Suprapubic skin (tissue), 4 donors: Measurements from ENCODE around the gene MYO18B. TPM values are rescaled to one million over a fixed set of nuclear protein-coding genes. Genes with fewer than 3 reads are reported as not detected.
A peak's percentile ranks its signal among the peaks of the same experiment; 100 is the strongest.

Source experiments
- DNase-seq, 2 donors: peaks; one replicate each; pipeline ENCODE4 v3.0.0-alpha.2; 2019; ENCODE audit warnings: low spot score in 2 of 2
- H3K27ac ChIP-seq: fragments of 200-600 bp; sonication (generic); one replicate; pipeline ENCODE4 v1.5.1; 2019
- H3K27me3 ChIP-seq: fragments of 200-600 bp; sonication (generic); one replicate; pipeline ENCODE4 v1.5.1; 2019
- H3K36me3 ChIP-seq: fragments of 200-600 bp; sonication (generic); one replicate; pipeline ENCODE4 v1.5.1; 2019
- H3K4me1 ChIP-seq: fragments of 200-600 bp; sonication (generic); one replicate; pipeline ENCODE4 v1.5.1; 2019
- H3K4me3 ChIP-seq: fragments of 200-600 bp; sonication (generic); one replicate; pipeline ENCODE4 v1.5.1; 2019; ENCODE audit warnings: mild to moderate bottlenecking
- H3K9me3 ChIP-seq: fragments of 200-600 bp; sonication (generic); one replicate; pipeline ENCODE4 v1.5.1; 2019
- EP300 ChIP-seq: sonication (generic); formaldehyde crosslinking; IDR thresholded peaks from one replicate; pipeline ENCODE4 v1.6.1; 2017; ENCODE audit warnings: antibody characterized with exemption
- POLR2A ChIP-seq, 2 donors: fragments of 450-650 bp; IDR thresholded peaks; one replicate each; pipeline ENCODE4 v1.6.1; 2017; ENCODE audit warnings: antibody characterized with exemption in 2 of 2, mild to moderate bottlenecking in 2 of 2, moderate library complexity in 2 of 2
- POLR2AphosphoS5 ChIP-seq, 3 donors: sonication (generic); formaldehyde crosslinking; IDR thresholded peaks; one replicate each; pipeline ENCODE4 v1.6.1; 2017; ENCODE audit warnings: antibody characterized with exemption in 3 of 3
- WGBS: methylation state at CpG from one replicate; pipeline ENCODE4 v1.1.5; 2018; 5-methylcytosine and 5-hydroxymethylcytosine counted together
- total RNA-seq, 4 donors: library from RNA; depleted of rRNA; stranded (reverse); fragments of >200 nt; gene quantifications; one replicate each; pipeline ENCODE4 v1.1.0, GENCODE V29; 2016
- TF ChIP-seq, protein P1 (sequence below), 2 donors: fragments of 200-600 bp in 1 of 2; fragments of 450-650 bp in 1 of 2; sonication (generic) in 1 of 2; IDR thresholded peaks; one replicate each; pipeline ENCODE4 v1.5.1; 2016 to 2019; ENCODE audit warnings: antibody characterized with exemption in 2 of 2, mild to moderate bottlenecking in 1 of 2, moderate library complexity in 1 of 2

MYO18B gene
- total RNA-seq, 4 donors from 2014 or later = 1.2 to 3.2 (median 1.7) TPM

DNA sequence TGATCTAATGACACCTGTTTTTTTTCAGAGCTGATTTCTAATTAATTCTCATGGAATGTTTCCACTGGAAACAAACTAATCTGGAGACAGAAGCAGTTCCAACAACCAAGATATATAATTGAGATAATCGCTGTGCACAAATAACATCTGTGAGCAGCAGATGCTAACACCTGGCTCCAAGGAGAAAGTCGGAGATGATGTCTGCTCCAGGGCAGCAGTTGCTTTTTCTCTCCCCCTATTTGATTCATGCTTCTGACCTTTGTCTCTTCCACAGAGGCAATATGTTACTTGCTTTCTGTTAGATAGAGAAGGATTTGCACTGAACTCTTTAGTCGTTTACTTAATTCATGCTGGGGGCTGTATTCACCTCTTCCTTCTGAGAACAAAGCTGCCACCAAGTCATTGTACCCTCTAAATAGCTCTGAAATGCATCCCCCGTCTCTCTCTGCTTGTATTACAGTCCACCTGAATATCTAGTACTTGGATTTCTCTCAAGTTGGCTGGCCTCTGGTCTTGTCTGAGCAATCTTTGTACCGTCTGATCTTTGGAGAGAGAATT lies 187.4 kb downstream of the MYO18B start:
- TF ChIP-seq, protein P1, sequence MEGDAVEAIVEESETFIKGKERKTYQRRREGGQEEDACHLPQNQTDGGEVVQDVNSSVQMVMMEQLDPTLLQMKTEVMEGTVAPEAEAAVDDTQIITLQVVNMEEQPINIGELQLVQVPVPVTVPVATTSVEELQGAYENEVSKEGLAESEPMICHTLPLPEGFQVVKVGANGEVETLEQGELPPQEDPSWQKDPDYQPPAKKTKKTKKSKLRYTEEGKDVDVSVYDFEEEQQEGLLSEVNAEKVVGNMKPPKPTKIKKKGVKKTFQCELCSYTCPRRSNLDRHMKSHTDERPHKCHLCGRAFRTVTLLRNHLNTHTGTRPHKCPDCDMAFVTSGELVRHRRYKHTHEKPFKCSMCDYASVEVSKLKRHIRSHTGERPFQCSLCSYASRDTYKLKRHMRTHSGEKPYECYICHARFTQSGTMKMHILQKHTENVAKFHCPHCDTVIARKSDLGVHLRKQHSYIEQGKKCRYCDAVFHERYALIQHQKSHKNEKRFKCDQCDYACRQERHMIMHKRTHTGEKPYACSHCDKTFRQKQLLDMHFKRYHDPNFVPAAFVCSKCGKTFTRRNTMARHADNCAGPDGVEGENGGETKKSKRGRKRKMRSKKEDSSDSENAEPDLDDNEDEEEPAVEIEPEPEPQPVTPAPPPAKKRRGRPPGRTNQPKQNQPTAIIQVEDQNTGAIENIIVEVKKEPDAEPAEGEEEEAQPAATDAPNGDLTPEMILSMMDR (IDR thresholded peaks at IDR 0.05) = no peak
- no peak for TF ChIP-seq POLR2AphosphoS5 (IDR thresholded peaks at IDR 0.05)
- no peak for TF ChIP-seq EP300
- TF ChIP-seq POLR2A (IDR thresholded peaks at IDR 0.05) = no peak

DNA sequence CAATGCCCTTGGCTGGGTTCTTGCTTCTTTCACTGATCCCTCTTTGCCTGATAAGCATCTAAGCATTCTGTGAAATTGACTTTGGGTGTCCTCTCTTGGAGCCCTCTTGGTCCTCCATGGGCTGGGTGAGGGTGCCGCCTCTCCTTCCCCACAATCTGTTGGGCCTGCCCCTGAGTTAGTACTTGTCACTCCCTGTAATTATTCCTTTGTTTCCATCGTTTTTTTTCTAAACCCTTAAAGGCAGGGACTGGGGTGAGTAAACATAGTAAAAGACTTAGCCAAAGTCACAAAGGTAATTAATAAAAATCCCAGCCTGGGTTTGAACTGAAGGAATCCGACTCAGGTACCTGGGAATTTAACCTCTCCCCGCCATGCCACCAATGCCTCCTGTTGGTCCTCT lies 188.1 kb downstream of the MYO18B start:
- TF ChIP-seq, protein P1 (IDR thresholded peaks at IDR 0.05) = no peak
- TF ChIP-seq POLR2A (IDR thresholded peaks at IDR 0.05) = no peak
- TF ChIP-seq EP300 = no peak
- 48% methylated on average over 4 of the region's 4 CpGs for WGBS
- H3K27me3 ChIP-seq = peaks cover 35% of the 10 kb centered on the region
- H3K27ac ChIP-seq = no peak overlapping the region
- no peak overlapping the region for H3K4me3 ChIP-seq
- no peaks in the 10 kb centered on the region for H3K36me3 ChIP-seq
- no peaks in the 10 kb centered on the region for H3K9me3 ChIP-seq
- no peak for DNase-seq
- H3K4me1 ChIP-seq = no peaks in the 10 kb centered on the region

More for the DNA sequence above, 187.4 kb downstream of the MYO18B start:
- Histone ChIP-seq H3K4me1 (no peaks in the 10 kb centered on the region), H3K27me3 (peaks cover 36% of the 10 kb centered on the region), H3K9me3 (no peaks in the 10 kb centered on the region), H3K36me3 (no peaks in the 10 kb centered on the region), H3K27ac (no peak overlapping the region), H3K4me3 (no peak overlapping the region)
- DNase-seq = no peak
- 51% methylated on average over 5 of the region's 5 CpGs for WGBS

GRCh38 chr22:25930788-25931310 lies 188.9 kb downstream of the MYO18B start:
- TF ChIP-seq POLR2A (IDR thresholded peaks at IDR 0.05) = no peak
- Histone ChIP-seq H3K9me3 (no peaks in the 10 kb centered on the region), H3K27ac (no peak overlapping the region), H3K36me3 (no peaks in the 10 kb centered on the region), H3K4me3 (no peak overlapping the region), H3K27me3 (peaks cover 38% of the 10 kb centered on the region), H3K4me1 (no peaks in the 10 kb centered on the region)
- WGBS = 61% methylated on average over 6 of the region's 7 CpGs
- DNase-seq = no peak

- WGBS = 83% methylated on average over 3 of the region's 3 CpGs
- TF ChIP-seq EP300 (no peak), POLR2AphosphoS5 (IDR thresholded peaks at IDR 0.05) (no peak), POLR2A (IDR thresholded peaks at IDR 0.05) (no peak)
- TF ChIP-seq, protein P1 (IDR thresholded peaks at IDR 0.05) = no peak
Observed at GRCh38 chr22:25933158-25933788, 191.3 kb downstream of the MYO18B start.

GRCh38 chr22:25935266-25936058 lies 193.5 kb downstream of the MYO18B start:
- WGBS = 35% methylated on average over 6 of the region's 7 CpGs
- H3K4me3 ChIP-seq = no peak overlapping the region
- H3K27ac ChIP-seq = no peak overlapping the region
- DNase-seq = peak in 1 of 2 donors; percentile 35
- no peaks in the 10 kb centered on the region for H3K36me3 ChIP-seq
- peaks cover 23% of the 10 kb centered on the region for H3K27me3 ChIP-seq
- TF ChIP-seq EP300 (no peak), POLR2AphosphoS5 (IDR thresholded peaks at IDR 0.05) (no peak)
- H3K9me3 ChIP-seq = no peaks in the 10 kb centered on the region
- H3K4me1 ChIP-seq = no peaks in the 10 kb centered on the region

More at GRCh38 chr22:25933158-25933788, 191.3 kb downstream of the MYO18B start:
- H3K27ac ChIP-seq = no peak overlapping the region
- no peaks in the 10 kb centered on the region for H3K9me3 ChIP-seq
- no peaks in the 10 kb centered on the region for H3K36me3 ChIP-seq
- no peak overlapping the region for H3K4me3 ChIP-seq
- peaks cover 28% of the 10 kb centered on the region for H3K27me3 ChIP-seq
- H3K4me1 ChIP-seq = no peaks in the 10 kb centered on the region
- no peak for DNase-seq

DNA sequence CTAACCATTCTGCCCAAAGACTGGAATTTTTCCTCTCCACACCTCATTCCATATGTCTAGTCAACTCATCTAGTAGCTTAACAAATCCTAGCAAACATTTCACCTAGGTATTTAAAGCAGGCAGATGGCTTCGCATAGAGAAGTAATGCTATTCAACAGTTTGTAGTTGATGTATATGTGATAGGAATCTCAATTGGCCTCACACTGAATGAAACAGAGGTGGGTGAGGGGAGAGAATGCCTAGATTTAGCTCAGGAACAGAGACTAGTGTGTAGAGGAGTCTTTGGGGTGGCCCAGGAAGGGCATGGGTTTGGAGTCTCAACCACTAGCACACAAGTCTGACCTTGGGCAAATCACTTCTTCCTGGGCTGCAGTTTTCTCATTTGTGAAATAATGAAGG lies 196.2 kb downstream of the MYO18B start:
- Histone ChIP-seq H3K36me3 (no peaks in the 10 kb centered on the region), H3K4me3 (no peak overlapping the region), H3K9me3 (no peaks in the 10 kb centered on the region), H3K4me1 (no peaks in the 10 kb centered on the region), H3K27me3 (peaks cover 24% of the 10 kb centered on the region), H3K27ac (no peak overlapping the region)
- 71% methylated on average over 1 of the region's 1 CpG for WGBS
- no peak for DNase-seq
- no peak for TF ChIP-seq POLR2AphosphoS5 (IDR thresholded peaks at IDR 0.05)
- no peak for TF ChIP-seq EP300
- no peak for TF ChIP-seq POLR2A (IDR thresholded peaks at IDR 0.05)
- TF ChIP-seq, protein P1 (IDR thresholded peaks at IDR 0.05) = no peak
